HG03520 (cell line): Measurements from ENCODE around the gene BRPF1.

Experiments used
- ATAC-seq: cut with Tn5 transposase; IDR thresholded peaks from one replicate; pipeline ENCODE4 v1.9.1; 2021; ENCODE audit warnings: mild to moderate bottlenecking, moderate library complexity; ENCODE audit not compliant: unreplicated experiment

Gene BRPF1

GRCh38 chr3:9703240-9703639, 28.3 kb upstream of the BRPF1 start:
- ATAC-seq, result no peak

- no peak for ATAC-seq
These were observed 27.7 kb upstream of the BRPF1 start, which contains the start of gene CPNE9 for GRCh38 chr3:9703736-9704346. Gene CPNE9, plus strand, starts transcription at chr3:9703833. Its CDS starts 164 bp downstream, at chr3:9703997.

GRCh38 chr3:9704347-9705322, 26.9 kb upstream of the BRPF1 start:
- ATAC-seq, result no peak

- no peak for ATAC-seq
These were observed 21.3 kb upstream of the BRPF1 start for GRCh38 chr3:9710174-9710739.

- ATAC-seq, result no peak
These were observed 19.1 kb upstream of the BRPF1 start for GRCh38 chr3:9712415-9712814.

- ATAC-seq, result no peak
These were observed 18.4 kb upstream of the BRPF1 start for GRCh38 chr3:9713142-9713541.

GRCh38 chr3:9715136-9715535, 16.4 kb upstream of the BRPF1 start:
- ATAC-seq, result no peak

- ATAC-seq, result no peak
These were observed 15.6 kb upstream of the BRPF1 start for GRCh38 chr3:9715764-9716437.

- ATAC-seq, result no peak
These were observed 14.6 kb upstream of the BRPF1 start for GRCh38 chr3:9716801-9717555.

GRCh38 chr3:9717563-9717962, 14.0 kb upstream of the BRPF1 start:
- ATAC-seq, result no peak

GRCh38 chr3:9718118-9718517, 13.4 kb upstream of the BRPF1 start:
- no peak for ATAC-seq

GRCh38 chr3:9721015-9721699, 10.4 kb upstream of the BRPF1 start:
- ATAC-seq, result no peak

GRCh38 chr3:9721700-9722060, 9.9 kb upstream of the BRPF1 start:
- ATAC-seq, result no peak

- ATAC-seq, result no peak
These were observed 5.6 kb upstream of the BRPF1 start for GRCh38 chr3:9725775-9726515.

GRCh38 chr3:9727041-9727595, 4.4 kb upstream of the BRPF1 start:
- no peak for ATAC-seq

GRCh38 chr3:9727743-9728142, 3.8 kb upstream of the BRPF1 start:
- ATAC-seq, result no peak

GRCh38 chr3:9729419-9729818, 2.1 kb upstream of the BRPF1 start:
- no peak for ATAC-seq

GRCh38 chr3:9730657-9731205, 804 bp upstream of the BRPF1 start:
- peak; percentile 37 for ATAC-seq
